Measurements from ENCODE around the gene ZNF689.

ZNF689 gene

DNA sequence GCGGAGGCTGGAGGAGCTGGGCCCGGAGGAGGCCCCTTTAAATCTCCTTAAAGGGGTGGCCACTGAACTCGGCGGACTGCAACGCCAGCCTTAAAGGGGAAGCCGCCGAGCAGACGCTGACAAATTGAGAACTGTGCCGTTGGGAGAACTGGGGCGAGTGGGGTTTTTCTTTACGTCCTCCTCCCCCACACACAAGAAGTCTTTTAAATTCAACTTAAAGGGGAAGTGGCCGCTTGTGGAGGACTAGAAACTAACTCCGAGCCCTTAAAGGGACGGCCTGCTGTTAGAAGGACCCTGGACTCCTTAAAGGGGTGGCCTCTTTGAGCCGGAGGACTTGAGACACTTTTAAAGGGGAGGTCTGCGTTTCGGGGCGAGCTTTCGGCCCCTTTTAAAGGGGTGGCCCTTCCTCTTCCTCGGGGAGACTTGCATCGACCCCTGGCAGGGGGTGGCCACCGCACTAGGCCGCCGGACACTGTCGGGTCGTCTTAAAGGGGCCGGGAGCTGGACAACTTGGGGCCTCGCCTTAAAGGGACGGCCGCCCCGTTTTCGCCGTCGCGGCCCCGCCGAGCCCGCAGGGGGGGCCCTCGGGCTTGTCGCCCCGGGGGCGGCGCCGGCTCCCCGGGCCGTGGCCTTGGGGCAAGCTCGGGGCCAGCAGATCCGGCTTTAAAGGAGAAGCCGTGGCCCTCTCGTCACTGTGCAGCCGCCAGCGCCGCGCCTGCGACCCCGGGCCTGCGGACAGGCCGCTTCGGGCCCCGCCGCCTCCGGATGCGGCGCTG is 48.7 kb upstream of the ZNF689 start (continued):
- TF ChIP-seq, protein P1, sequence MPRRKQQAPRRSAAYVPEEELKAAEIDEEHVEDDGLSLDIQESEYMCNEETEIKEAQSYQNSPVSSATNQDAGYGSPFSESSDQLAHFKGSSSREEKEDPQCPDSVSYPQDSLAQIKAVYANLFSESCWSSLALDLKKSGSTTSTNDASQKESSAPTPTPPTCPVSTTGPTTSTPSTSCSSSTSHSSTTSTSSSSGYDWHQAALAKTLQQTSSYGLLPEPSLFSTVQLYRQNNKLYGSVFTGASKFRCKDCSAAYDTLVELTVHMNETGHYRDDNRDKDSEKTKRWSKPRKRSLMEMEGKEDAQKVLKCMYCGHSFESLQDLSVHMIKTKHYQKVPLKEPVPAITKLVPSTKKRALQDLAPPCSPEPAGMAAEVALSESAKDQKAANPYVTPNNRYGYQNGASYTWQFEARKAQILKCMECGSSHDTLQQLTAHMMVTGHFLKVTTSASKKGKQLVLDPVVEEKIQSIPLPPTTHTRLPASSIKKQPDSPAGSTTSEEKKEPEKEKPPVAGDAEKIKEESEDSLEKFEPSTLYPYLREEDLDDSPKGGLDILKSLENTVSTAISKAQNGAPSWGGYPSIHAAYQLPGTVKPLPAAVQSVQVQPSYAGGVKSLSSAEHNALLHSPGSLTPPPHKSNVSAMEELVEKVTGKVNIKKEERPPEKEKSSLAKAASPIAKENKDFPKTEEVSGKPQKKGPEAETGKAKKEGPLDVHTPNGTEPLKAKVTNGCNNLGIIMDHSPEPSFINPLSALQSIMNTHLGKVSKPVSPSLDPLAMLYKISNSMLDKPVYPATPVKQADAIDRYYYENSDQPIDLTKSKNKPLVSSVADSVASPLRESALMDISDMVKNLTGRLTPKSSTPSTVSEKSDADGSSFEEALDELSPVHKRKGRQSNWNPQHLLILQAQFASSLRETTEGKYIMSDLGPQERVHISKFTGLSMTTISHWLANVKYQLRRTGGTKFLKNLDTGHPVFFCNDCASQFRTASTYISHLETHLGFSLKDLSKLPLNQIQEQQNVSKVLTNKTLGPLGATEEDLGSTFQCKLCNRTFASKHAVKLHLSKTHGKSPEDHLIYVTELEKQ (tag by site-specific recombination; IDR thresholded peaks at IDR 0.05; ENCODE audit: borderline replicate concordance): no peak
- TF ChIP-seq GLIS2 (tag by site-specific recombination; IDR thresholded peaks at IDR 0.05) (peak; percentile 69), ZNF350 (tag by site-specific recombination; IDR thresholded peaks at IDR 0.05) (no peak), ZNF146 (tag by site-specific recombination; IDR thresholded peaks at IDR 0.05) (no peak), IKZF3 (tag by site-specific recombination; IDR thresholded peaks at IDR 0.05) (0 out of 2 replicates have a peak, but pooled peaks have one; percentile 12), ZNF670 (tag by site-specific recombination; IDR thresholded peaks at IDR 0.05; ENCODE audit: low read depth) (no peak), ZNF76 (tag by site-specific recombination; IDR thresholded peaks at IDR 0.05; ENCODE audit: borderline replicate concordance, low read depth) (no peak), OSR2 (tag by site-specific recombination; IDR thresholded peaks at IDR 0.05) (no peak), ZXDB (tag by site-specific recombination; IDR thresholded peaks at IDR 0.05) (peak; percentile 87), ZNF510 (tag by site-specific recombination; IDR thresholded peaks at IDR 0.05; ENCODE audit: insufficient replicate concordance) (no peak), YY1 (tag by site-specific recombination; IDR thresholded peaks at IDR 0.05) (peak; percentile 66; the same call in 1 of the 2 replicates), OVOL3 (tag by site-specific recombination; IDR thresholded peaks at IDR 0.05) (no peak), ZNF416 (tag by site-specific recombination; IDR thresholded peaks at IDR 0.05) (no peak), ZNF302 (tag by site-specific recombination; IDR thresholded peaks at IDR 0.05; ENCODE audit: low read depth) (no peak), ZNF677 (tag by site-specific recombination; IDR thresholded peaks at IDR 0.05) (no peak), HOXA7 (CRISPR knock-in tag; IDR thresholded peaks at IDR 0.05; ENCODE audit: borderline replicate concordance) (no peak), ZNF324 (tag by site-specific recombination; IDR thresholded peaks at IDR 0.05) (0 out of 2 replicates have a peak, but pooled peaks have one; percentile 12), KLF8 (tag by site-specific recombination; IDR thresholded peaks at IDR 0.05) (no peak), ZNF623 (tag by site-specific recombination; IDR thresholded peaks at IDR 0.05) (peak; percentile 19; the same call in 1 of the 2 replicates), ZBTB20 (tag by site-specific recombination; IDR thresholded peaks at IDR 0.05) (peak; percentile 33; the same call in 1 of the 2 replicates), GLIS1 (tag by site-specific recombination; IDR thresholded peaks at IDR 0.05) (peak; percentile 46; the same call in 1 of the 2 replicates), MEIS1 (CRISPR knock-in tag; IDR thresholded peaks at IDR 0.05; ENCODE audit: borderline replicate concordance) (no peak), ZNF843 (tag by site-specific recombination; IDR thresholded peaks at IDR 0.05) (no peak), SCRT2 (tag by site-specific recombination; IDR thresholded peaks at IDR 0.05) (no peak)
- TF ChIP-seq, protein P2, sequence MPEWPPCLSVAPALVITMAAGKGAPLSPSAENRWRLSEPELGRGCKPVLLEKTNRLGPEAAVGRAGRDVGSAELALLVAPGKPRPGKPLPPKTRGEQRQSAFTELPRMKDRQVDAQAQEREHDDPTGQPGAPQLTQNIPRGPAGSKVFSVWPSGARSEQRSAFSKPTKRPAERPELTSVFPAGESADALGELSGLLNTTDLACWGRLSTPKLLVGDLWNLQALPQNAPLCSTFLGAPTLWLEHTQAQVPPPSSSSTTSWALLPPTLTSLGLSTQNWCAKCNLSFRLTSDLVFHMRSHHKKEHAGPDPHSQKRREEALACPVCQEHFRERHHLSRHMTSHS (tag by site-specific recombination; IDR thresholded peaks at IDR 0.05): no peak
- TF ChIP-seq, protein P3, sequence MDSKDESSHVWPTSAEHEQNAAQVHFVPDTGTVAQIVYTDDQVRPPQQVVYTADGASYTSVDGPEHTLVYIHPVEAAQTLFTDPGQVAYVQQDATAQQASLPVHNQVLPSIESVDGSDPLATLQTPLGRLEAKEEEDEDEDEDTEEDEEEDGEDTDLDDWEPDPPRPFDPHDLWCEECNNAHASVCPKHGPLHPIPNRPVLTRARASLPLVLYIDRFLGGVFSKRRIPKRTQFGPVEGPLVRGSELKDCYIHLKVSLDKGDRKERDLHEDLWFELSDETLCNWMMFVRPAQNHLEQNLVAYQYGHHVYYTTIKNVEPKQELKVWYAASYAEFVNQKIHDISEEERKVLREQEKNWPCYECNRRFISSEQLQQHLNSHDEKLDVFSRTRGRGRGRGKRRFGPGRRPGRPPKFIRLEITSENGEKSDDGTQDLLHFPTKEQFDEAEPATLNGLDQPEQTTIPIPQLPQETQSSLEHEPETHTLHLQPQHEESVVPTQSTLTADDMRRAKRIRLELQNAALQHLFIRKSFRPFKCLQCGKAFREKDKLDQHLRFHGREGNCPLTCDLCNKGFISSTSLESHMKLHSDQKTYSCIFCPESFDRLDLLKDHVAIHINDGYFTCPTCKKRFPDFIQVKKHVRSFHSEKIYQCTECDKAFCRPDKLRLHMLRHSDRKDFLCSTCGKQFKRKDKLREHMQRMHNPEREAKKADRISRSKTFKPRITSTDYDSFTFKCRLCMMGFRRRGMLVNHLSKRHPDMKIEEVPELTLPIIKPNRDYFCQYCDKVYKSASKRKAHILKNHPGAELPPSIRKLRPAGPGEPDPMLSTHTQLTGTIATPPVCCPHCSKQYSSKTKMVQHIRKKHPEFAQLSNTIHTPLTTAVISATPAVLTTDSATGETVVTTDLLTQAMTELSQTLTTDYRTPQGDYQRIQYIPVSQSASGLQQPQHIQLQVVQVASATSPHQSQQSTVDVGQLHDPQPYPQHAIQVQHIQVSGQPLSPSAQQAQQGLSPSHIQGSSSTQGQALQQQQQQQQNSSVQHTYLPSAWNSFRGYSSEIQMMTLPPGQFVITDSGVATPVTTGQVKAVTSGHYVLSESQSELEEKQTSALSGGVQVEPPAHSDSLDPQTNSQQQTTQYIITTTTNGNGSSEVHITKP (tag by site-specific recombination; IDR thresholded peaks at IDR 0.05): 0 out of 2 replicates have a peak, but pooled peaks have one; percentile 59
- TF ChIP-seq, protein P4, sequence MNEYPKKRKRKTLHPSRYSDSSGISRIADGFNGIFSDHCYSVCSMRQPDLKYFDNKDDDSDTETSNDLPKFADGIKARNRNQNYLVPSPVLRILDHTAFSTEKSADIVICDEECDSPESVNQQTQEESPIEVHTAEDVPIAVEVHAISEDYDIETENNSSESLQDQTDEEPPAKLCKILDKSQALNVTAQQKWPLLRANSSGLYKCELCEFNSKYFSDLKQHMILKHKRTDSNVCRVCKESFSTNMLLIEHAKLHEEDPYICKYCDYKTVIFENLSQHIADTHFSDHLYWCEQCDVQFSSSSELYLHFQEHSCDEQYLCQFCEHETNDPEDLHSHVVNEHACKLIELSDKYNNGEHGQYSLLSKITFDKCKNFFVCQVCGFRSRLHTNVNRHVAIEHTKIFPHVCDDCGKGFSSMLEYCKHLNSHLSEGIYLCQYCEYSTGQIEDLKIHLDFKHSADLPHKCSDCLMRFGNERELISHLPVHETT (tag by site-specific recombination; IDR thresholded peaks at IDR 0.05): no peak; the same call in 1 of the 2 replicates
- TF ChIP-seq, protein P5, sequence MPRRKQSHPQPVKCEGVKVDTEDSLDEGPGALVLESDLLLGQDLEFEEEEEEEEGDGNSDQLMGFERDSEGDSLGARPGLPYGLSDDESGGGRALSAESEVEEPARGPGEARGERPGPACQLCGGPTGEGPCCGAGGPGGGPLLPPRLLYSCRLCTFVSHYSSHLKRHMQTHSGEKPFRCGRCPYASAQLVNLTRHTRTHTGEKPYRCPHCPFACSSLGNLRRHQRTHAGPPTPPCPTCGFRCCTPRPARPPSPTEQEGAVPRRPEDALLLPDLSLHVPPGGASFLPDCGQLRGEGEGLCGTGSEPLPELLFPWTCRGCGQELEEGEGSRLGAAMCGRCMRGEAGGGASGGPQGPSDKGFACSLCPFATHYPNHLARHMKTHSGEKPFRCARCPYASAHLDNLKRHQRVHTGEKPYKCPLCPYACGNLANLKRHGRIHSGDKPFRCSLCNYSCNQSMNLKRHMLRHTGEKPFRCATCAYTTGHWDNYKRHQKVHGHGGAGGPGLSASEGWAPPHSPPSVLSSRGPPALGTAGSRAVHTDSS (tag by site-specific recombination; IDR thresholded peaks at IDR 0.05): peak; percentile 97

Data from HEK293 (cell line).